Measurements from ENCODE around the gene IFT25. TPM values are rescaled to one million over a fixed set of nuclear protein-coding genes. Genes with fewer than 3 reads are reported as not detected.

IFT25 gene
- total and polyA plus RNA-seq, 2 experiments from 2014 or later, result 28.2 to 109 TPM

DNA sequence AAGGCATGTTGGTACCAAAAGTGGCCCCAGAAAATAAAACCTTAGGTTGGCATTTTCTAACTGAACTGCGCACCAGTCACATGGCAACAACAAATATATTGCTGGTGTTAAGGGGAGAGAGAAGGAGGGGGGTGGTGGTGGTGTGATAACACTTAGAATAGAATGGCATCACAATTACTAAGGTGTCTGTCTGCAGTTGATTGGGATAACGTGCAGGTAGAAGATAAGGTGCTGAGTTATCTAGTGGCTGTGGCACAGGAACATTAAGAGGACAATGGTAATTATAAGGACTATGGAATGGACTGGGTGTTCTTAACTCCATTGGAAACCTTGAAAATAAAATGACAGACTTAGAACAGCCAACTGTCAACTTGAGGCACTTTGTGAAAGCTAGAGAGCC is 54.5 kb downstream of the IFT25 start (continued):
- TF ChIP-seq ZNF462 (CRISPR knock-in tag; IDR thresholded peaks at IDR 0.05), result no peak
- TF ChIP-seq STAT1 (IDR thresholded peaks at IDR 0.05; ENCODE audit: unreplicated experiment), result no peak
- TF ChIP-seq, protein P1, sequence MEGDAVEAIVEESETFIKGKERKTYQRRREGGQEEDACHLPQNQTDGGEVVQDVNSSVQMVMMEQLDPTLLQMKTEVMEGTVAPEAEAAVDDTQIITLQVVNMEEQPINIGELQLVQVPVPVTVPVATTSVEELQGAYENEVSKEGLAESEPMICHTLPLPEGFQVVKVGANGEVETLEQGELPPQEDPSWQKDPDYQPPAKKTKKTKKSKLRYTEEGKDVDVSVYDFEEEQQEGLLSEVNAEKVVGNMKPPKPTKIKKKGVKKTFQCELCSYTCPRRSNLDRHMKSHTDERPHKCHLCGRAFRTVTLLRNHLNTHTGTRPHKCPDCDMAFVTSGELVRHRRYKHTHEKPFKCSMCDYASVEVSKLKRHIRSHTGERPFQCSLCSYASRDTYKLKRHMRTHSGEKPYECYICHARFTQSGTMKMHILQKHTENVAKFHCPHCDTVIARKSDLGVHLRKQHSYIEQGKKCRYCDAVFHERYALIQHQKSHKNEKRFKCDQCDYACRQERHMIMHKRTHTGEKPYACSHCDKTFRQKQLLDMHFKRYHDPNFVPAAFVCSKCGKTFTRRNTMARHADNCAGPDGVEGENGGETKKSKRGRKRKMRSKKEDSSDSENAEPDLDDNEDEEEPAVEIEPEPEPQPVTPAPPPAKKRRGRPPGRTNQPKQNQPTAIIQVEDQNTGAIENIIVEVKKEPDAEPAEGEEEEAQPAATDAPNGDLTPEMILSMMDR (conservative IDR thresholded peaks at IDR 0.05; ENCODE audit: low read depth in 2 of 2), result no peak
- no peak for TF ChIP-seq POLR2AphosphoS5 (IDR thresholded peaks at IDR 0.05; ENCODE audit: low read depth)
- no peak for TF ChIP-seq EZH2phosphoT487 (IDR thresholded peaks at IDR 0.05; ENCODE audit: unreplicated experiment)
- no peak for TF ChIP-seq EZH2 (IDR thresholded peaks at IDR 0.05; ENCODE audit: low read depth, unreplicated experiment)

GRCh38 chr1:53890522-53890941 is 55.0 kb downstream of the IFT25 start:
- no peak overlapping the region for H3K27ac Mint-ChIP-seq
- no peaks in the 10 kb centered on the region for H3K79me2 ChIP-seq (replicated peaks; ENCODE audit: insufficient read depth)
- peaks cover 10% of the 10 kb centered on the region; the same call in 2 of the 3 replicates for H3K4me1 Mint-ChIP-seq
- H2AFZ ChIP-seq, result peak overlapping the region; percentile 88
- no peak overlapping the region for H3K27ac ChIP-seq (ENCODE audit: low read depth)
- H3K4me3 Mint-ChIP-seq, result peak overlapping the region; percentile 98
- peaks cover 3% of the 10 kb centered on the region; the same call in 2 of the 3 replicates for H3K36me3 Mint-ChIP-seq (ENCODE audit: low read depth)
- peak overlapping the region; percentile 72 for H3K4me2 ChIP-seq
- peak overlapping the region; percentile 80 for H3K4me3 ChIP-seq
- no peaks in the 10 kb centered on the region for H3K9me3 Mint-ChIP-seq
- H3K4me1 ChIP-seq (ENCODE audit: insufficient read depth), result peaks cover 5% of the 10 kb centered on the region; the same call in 1 of the 2 replicates
- no peaks in the 10 kb centered on the region for H3K9me2 ChIP-seq (ENCODE audit: insufficient read depth)
- no peak for DNase-seq (ENCODE audit: low spot score)
- TF ChIP-seq, protein P2, sequence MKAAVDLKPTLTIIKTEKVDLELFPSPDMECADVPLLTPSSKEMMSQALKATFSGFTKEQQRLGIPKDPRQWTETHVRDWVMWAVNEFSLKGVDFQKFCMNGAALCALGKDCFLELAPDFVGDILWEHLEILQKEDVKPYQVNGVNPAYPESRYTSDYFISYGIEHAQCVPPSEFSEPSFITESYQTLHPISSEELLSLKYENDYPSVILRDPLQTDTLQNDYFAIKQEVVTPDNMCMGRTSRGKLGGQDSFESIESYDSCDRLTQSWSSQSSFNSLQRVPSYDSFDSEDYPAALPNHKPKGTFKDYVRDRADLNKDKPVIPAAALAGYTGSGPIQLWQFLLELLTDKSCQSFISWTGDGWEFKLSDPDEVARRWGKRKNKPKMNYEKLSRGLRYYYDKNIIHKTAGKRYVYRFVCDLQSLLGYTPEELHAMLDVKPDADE (IDR thresholded peaks at IDR 0.05), result no peak
- TF ChIP-seq REST (IDR thresholded peaks at IDR 0.05; ENCODE audit: unreplicated experiment) (no peak), CREB1 (CRISPR knock-in tag; IDR thresholded peaks at IDR 0.05; ENCODE audit: low read depth) (no peak), NANOG (IDR thresholded peaks at IDR 0.05; ENCODE audit: borderline replicate concordance) (no peak), JUNB (IDR thresholded peaks at IDR 0.05; ENCODE audit: unreplicated experiment) (no peak)
- no peaks in the 10 kb centered on the region for H3K27me3 ChIP-seq (ENCODE audit: insufficient read depth)
- H3K36me3 ChIP-seq (ENCODE audit: insufficient read depth), result no peaks in the 10 kb centered on the region; the same call in 1 of the 2 replicates
- no peaks in the 10 kb centered on the region for H4K20me1 ChIP-seq (replicated peaks; ENCODE audit: insufficient read depth)
- ATAC-seq, result no peak
- peaks cover 10% of the 10 kb centered on the region for H3K27me3 Mint-ChIP-seq (ENCODE audit: insufficient read depth, low read depth, poor library complexity)
- H3F3A ChIP-seq (replicated peaks; ENCODE audit: low read depth), result no peaks in the 10 kb centered on the region; the same call in 1 of the 2 replicates

All from GM23338 (cell line).